Measurements from ENCODE around the gene NRBP1.

The NRBP1 gene

GRCh38 chr2:27427863-27428212 lies 593 bp upstream of the NRBP1 start:
- Histone ChIP-seq H3K79me2 (ENCODE audit: insufficient read depth, low read length) (peaks cover 29% of the 10 kb centered on the region), H3K9me2 (replicated peaks; ENCODE audit: insufficient read depth, low read length) (no peaks in the 10 kb centered on the region), H3K4me3 (ENCODE audit: insufficient read depth, low read length, poor library complexity, severe bottlenecking) (peak overlapping the region; percentile 74), H3K9me3 (ENCODE audit: insufficient read depth, low read length) (no peaks in the 10 kb centered on the region), H3K4me2 (ENCODE audit: low read depth, low read length, poor library complexity, severe bottlenecking) (peak overlapping the region; percentile 86), H3K27ac (ENCODE audit: low read depth, low read length) (peak overlapping the region; percentile 75; the same call in 1 of the 2 replicates), H2AFZ (ENCODE audit: low read depth, low read length, severe bottlenecking) (peak overlapping the region; percentile 81), H3K27me3 (ENCODE audit: low read length) (no peaks in the 10 kb centered on the region), H4K20me1 (ENCODE audit: low read depth, low read length) (no peaks in the 10 kb centered on the region), H3K36me3 (ENCODE audit: low read length) (no peaks in the 10 kb centered on the region), H3F3A (ENCODE audit: insufficient read depth) (peaks cover 11% of the 10 kb centered on the region), H3K9ac (ENCODE audit: low read length) (peak overlapping the region; percentile 86)
- TF ChIP-seq EZH2phosphoT487 (conservative IDR thresholded peaks at IDR 0.05; ENCODE audit: low read length) (no peak), CTCF (IDR thresholded peaks at IDR 0.05; ENCODE audit: insufficient read depth, low read length, poor library complexity, severe bottlenecking) (no peak)

DNA sequence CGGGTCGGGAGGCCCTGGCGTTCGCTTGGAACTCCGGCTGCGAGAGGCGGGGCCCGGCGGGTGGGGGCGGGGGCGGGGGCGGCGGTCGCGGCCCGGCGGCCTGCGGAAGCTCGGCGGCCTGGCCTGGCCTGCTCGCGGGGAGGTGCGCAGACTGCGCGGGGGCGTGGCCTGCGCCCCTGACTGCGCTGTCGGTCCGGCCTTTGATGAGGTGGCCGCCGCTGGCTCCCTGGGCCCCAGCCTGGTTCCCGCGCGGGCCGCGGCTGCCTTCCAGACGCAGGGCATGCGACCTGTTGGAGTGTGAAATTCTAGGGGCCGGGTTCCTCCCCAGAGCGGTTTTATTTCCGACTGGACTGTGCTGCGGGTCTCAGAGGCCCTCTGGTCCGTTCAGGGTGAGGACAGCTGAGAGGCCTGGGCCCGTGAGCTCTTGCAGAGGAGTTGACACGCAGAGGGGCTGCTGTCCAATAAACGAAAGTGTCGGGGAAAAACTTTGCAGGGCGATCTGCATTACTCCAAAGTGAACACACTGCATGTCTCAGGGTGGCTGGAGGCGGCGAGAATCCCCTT lies 629 bp downstream of the NRBP1 start:
- Histone ChIP-seq H3F3A (ENCODE audit: insufficient read depth) (peaks cover 8% of the 10 kb centered on the region), H2AFZ (ENCODE audit: low read depth, low read length, severe bottlenecking) (peak overlapping the region; percentile 42), H3K4me3 (ENCODE audit: insufficient read depth, low read length, poor library complexity, severe bottlenecking) (peak overlapping the region; percentile 74), H3K4me2 (ENCODE audit: low read depth, low read length, poor library complexity, severe bottlenecking) (peak overlapping the region; percentile 86), H3K27ac (ENCODE audit: low read depth, low read length) (peak overlapping the region; percentile 75), H3K79me2 (ENCODE audit: insufficient read depth, low read length) (peaks cover 29% of the 10 kb centered on the region), H3K36me3 (ENCODE audit: low read length) (no peaks in the 10 kb centered on the region), H3K9me3 (ENCODE audit: insufficient read depth, low read length) (no peaks in the 10 kb centered on the region), H3K27me3 (ENCODE audit: low read length) (no peaks in the 10 kb centered on the region), H3K9ac (ENCODE audit: low read length) (peak overlapping the region; percentile 86), H4K20me1 (ENCODE audit: low read depth, low read length) (no peaks in the 10 kb centered on the region), H3K9me2 (replicated peaks; ENCODE audit: insufficient read depth, low read length) (no peaks in the 10 kb centered on the region)
- TF ChIP-seq EZH2phosphoT487 (conservative IDR thresholded peaks at IDR 0.05; ENCODE audit: low read length) (no peak), CTCF (IDR thresholded peaks at IDR 0.05; ENCODE audit: insufficient read depth, low read length, poor library complexity, severe bottlenecking) (no peak)

GRCh38 chr2:27431395-27431794 lies 3.0 kb downstream of the NRBP1 start:
- no peak overlapping the region for H3K9ac ChIP-seq (ENCODE audit: low read length)
- peaks cover 8% of the 10 kb centered on the region for H3F3A ChIP-seq (ENCODE audit: insufficient read depth)
- H3K4me3 ChIP-seq (ENCODE audit: insufficient read depth, low read length, poor library complexity, severe bottlenecking): no peak overlapping the region
- H2AFZ ChIP-seq (ENCODE audit: low read depth, low read length, severe bottlenecking): no peak overlapping the region
- no peaks in the 10 kb centered on the region for H3K9me2 ChIP-seq (replicated peaks; ENCODE audit: insufficient read depth, low read length)
- H3K79me2 ChIP-seq (ENCODE audit: insufficient read depth, low read length): peaks cover 29% of the 10 kb centered on the region
- 0 out of 2 replicates have a peak, but pooled peaks cover 3% of the 10 kb centered on the region for H3K36me3 ChIP-seq (ENCODE audit: low read length)
- H4K20me1 ChIP-seq (ENCODE audit: low read depth, low read length): no peaks in the 10 kb centered on the region
- no peak overlapping the region for H3K4me2 ChIP-seq (ENCODE audit: low read depth, low read length, poor library complexity, severe bottlenecking)
- TF ChIP-seq EZH2phosphoT487 (conservative IDR thresholded peaks at IDR 0.05; ENCODE audit: low read length) (no peak), CTCF (IDR thresholded peaks at IDR 0.05; ENCODE audit: insufficient read depth, low read length, poor library complexity, severe bottlenecking) (no peak)
- no peaks in the 10 kb centered on the region for H3K27me3 ChIP-seq (ENCODE audit: low read length)
- H3K27ac ChIP-seq (ENCODE audit: low read depth, low read length): no peak overlapping the region
- H3K9me3 ChIP-seq (ENCODE audit: insufficient read depth, low read length): no peaks in the 10 kb centered on the region

Data from SU-DHL-6 (cell line).